Panc1 (cell line): ENCODE results near the gene CTDSP2. TPM values are rescaled to one million over a fixed set of nuclear protein-coding genes. Genes with fewer than 3 reads are reported as not detected.

Experiments
- ATAC-seq: fragments of 200-7000 bp; cut with Tn5 transposase; 2 replicates; pipeline ENCODE4 v1.9.1; 2020; ENCODE audit warnings: mild to moderate bottlenecking, moderate library complexity
- BruUV-seq: library from RNA; stranded (reverse); fragments of 400-500 nt; replicated peaks from 2 replicates; lab custom pipeline; 2021; lab: Mats Ljungman, UMichigan
- CTCF ChIA-PET: fragments of 300-600 bp; sonication (Branson Sonifier 250); formaldehyde crosslinking; loops from one replicate; lab custom pipeline; 2022; ENCODE audit warnings: antibody characterized with exemption; lab: Charles Lee
- POLR2A ChIA-PET: fragments of 300-600 bp; sonication (Branson Sonifier 250); formaldehyde crosslinking; loops from one replicate; lab custom pipeline; 2022; ENCODE audit warnings: antibody characterized with exemption; lab: Charles Lee
- DNase-seq: peaks from one replicate; pipeline ENCODE4 v3.0.0-alpha.2; 2010; ENCODE audit warnings: low read depth, low spot score
- H3K27ac ChIP-seq: 2 replicates; pipeline ENCODE4 v1.5.1; 2011; ENCODE audit warnings: mild to moderate bottlenecking, low read length, inconsistent platforms
- H3K27me3 ChIP-seq: fragments of 200-500 bp; sonication (Bioruptor generic); 2 replicates; pipeline ENCODE4 v1.6.0; 2014; ENCODE audit warnings: low read length, inconsistent platforms; ENCODE audit not compliant: control insufficient read depth, insufficient read depth
- H3K36me3 ChIP-seq: fragments of 200-500 bp; sonication (Bioruptor generic); 2 replicates; pipeline ENCODE4 v1.5.1; 2014; ENCODE audit warnings: inconsistent platforms, mild to moderate bottlenecking, low read length, moderate library complexity; ENCODE audit not compliant: control insufficient read depth, insufficient read depth
- H3K4me1 ChIP-seq: 2 replicates; pipeline ENCODE4 v1.5.1; 2011; ENCODE audit warnings: inconsistent platforms, mild to moderate bottlenecking, low read length, moderate library complexity; ENCODE audit not compliant: control insufficient read depth, insufficient read depth
- H3K4me3 ChIP-seq, 2 experiments: 2 replicates each; pipeline ENCODE4 v1.5.1; 2011 to 2012; ENCODE audit warnings: low read depth in 2 of 2, low read length in 2 of 2, mild to moderate bottlenecking in 2 of 2, inconsistent platforms in 1 of 2, moderate library complexity in 1 of 2
- H3K9me3 ChIP-seq: fragments of 200-500 bp; sonication (Bioruptor generic); 2 replicates; pipeline ENCODE4 v1.5.1; 2014; ENCODE audit warnings: low read depth, mild to moderate bottlenecking, inconsistent platforms, low read length, moderate library complexity; ENCODE audit not compliant: control insufficient read depth, insufficient read depth
- POLR2AphosphoS5 ChIP-seq: IDR thresholded peaks from 2 replicates; pipeline ENCODE4 v1.6.1; 2012; ENCODE audit warnings: mild to moderate bottlenecking, low read depth, low read length, moderate library complexity
- REST ChIP-seq, 2 experiments: IDR thresholded peaks; 2 replicates each; pipeline ENCODE4 v1.6.1; 2011 to 2012; ENCODE audit warnings: low read depth in 2 of 2, control low read depth in 1 of 2, low read length in 1 of 2, mild to moderate bottlenecking in 1 of 2, moderate library complexity in 1 of 2; ENCODE audit not compliant: insufficient read depth in 1 of 2
- SIN3A ChIP-seq: IDR thresholded peaks from 2 replicates; pipeline ENCODE4 v1.6.1; 2012; ENCODE audit warnings: low read depth, mild to moderate bottlenecking, low read length, moderate library complexity, borderline replicate concordance; ENCODE audit not compliant: insufficient read depth
- TCF7L2 ChIP-seq: IDR thresholded peaks from 2 replicates; pipeline ENCODE4 v1.6.1; 2011; ENCODE audit warnings: mild to moderate bottlenecking, low read depth, low read length, inconsistent platforms
- in situ Hi-C: cut with HindIII; loops from 2 replicates; pipeline ENCODE4 v1.10.0; 2016; ENCODE audit warnings: low sequenced_read_pairs, low pct_unique_long_range_greater_than_20kb
- intact Hi-C: fragments of 100-400 bp; cut with micrococcal nuclease; formaldehyde crosslinking; loops from one replicate; pipeline ENCODE4 v1.10.0; 2022; ENCODE audit not compliant: unreplicated experiment
- total RNA-seq: library from RNA; stranded (reverse); gene quantifications from one replicate; pipeline ENCODE4 v1.2.1, GENCODE V29; 2021; ENCODE audit not compliant: unreplicated experiment
- TF ChIP-seq, protein P1 (sequence below): fragments of 450-650 bp; IDR thresholded peaks from 2 replicates; pipeline ENCODE4 v1.5.1; 2017; ENCODE audit warnings: mild to moderate bottlenecking

The CTDSP2 gene
- total RNA-seq, 1 experiment from 2014 or later: 120 TPM

DNA sequence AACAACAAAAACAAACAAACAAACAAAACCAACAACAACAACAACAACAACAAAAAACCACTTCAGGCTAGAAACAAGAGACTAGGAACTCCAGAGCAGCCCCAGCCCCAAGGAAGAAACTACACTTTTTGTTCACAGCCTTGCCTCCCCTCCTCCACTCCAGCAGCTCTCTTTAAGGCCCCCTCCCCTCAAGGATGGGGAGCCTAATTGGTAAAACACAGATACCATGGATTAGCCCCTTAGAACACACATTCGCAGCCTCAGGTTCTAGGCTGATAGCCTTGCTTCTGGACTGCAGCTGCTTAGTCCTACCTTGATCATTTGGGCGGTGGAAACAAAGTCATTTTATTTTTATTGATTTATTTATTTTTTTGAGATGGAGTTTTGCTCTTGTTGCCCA, 16.1 kb downstream of the CTDSP2 start:
- no peaks in the 10 kb centered on the region for H3K9me3 ChIP-seq
- in situ Hi-C loops: no loop called here
- H3K4me3 ChIP-seq: no peak overlapping the region
- ChIA-PET CTCF (interaction anchor here (0.7 kb wide), 1 partner anchor 585 kb away, joined by 3 read pairs; no protein-coding TSS in a partner anchor), POLR2A (no interaction called here)
- no peaks in the 10 kb centered on the region for H3K27me3 ChIP-seq
- H3K4me1 ChIP-seq: peaks cover 38% of the 10 kb centered on the region
- ATAC-seq (no peak), DNase-seq (no peak)
- intact Hi-C loops: no loop called here
- TF ChIP-seq, protein P1, sequence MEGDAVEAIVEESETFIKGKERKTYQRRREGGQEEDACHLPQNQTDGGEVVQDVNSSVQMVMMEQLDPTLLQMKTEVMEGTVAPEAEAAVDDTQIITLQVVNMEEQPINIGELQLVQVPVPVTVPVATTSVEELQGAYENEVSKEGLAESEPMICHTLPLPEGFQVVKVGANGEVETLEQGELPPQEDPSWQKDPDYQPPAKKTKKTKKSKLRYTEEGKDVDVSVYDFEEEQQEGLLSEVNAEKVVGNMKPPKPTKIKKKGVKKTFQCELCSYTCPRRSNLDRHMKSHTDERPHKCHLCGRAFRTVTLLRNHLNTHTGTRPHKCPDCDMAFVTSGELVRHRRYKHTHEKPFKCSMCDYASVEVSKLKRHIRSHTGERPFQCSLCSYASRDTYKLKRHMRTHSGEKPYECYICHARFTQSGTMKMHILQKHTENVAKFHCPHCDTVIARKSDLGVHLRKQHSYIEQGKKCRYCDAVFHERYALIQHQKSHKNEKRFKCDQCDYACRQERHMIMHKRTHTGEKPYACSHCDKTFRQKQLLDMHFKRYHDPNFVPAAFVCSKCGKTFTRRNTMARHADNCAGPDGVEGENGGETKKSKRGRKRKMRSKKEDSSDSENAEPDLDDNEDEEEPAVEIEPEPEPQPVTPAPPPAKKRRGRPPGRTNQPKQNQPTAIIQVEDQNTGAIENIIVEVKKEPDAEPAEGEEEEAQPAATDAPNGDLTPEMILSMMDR: no peak
- TF ChIP-seq SIN3A (no peak), TCF7L2 (no peak), POLR2AphosphoS5 (no peak), REST (IDR thresholded peaks at IDR 0.05; ENCODE audit: insufficient read depth in 1 of 2, low read depth in 2 of 2, low read length in 1 of 2) (no peak)
- peaks cover 17% of the 10 kb centered on the region for H3K36me3 ChIP-seq
- no TSS peak for BruUV-seq
- H3K27ac ChIP-seq: no peak overlapping the region

- intact Hi-C loops: no loop called here
- Histone ChIP-seq H3K9me3 (no peaks in the 10 kb centered on the region), H3K27ac (no peak overlapping the region), H3K36me3 (peaks cover 18% of the 10 kb centered on the region), H3K27me3 (no peaks in the 10 kb centered on the region), H3K4me1 (peaks cover 29% of the 10 kb centered on the region), H3K4me3 (no peak overlapping the region)
- no peak for ATAC-seq
- ChIA-PET POLR2A (interaction anchor here (1.2 kb wide), 1 partner anchor 73 kb away, joined by 4 read pairs; no protein-coding TSS in a partner anchor), CTCF (interaction anchor here (0.6 kb wide), 1 partner anchor 35 kb away, joined by 5 read pairs; no protein-coding TSS in a partner anchor)
- no peak for DNase-seq
- in situ Hi-C loops: no loop called here
- TF ChIP-seq POLR2AphosphoS5: no peak
- no peak for TF ChIP-seq REST (IDR thresholded peaks at IDR 0.05; ENCODE audit: insufficient read depth in 1 of 2, low read depth in 2 of 2, low read length in 1 of 2)
- TF ChIP-seq SIN3A: no peak
- BruUV-seq: no TSS peak
These were observed 17.3 kb downstream of the CTDSP2 start for GRCh38 chr12:57829025-57829777.
